Vagina (tissue), 2 donors: ENCODE data around the gene CDON.

Experiments used
- POLR2AphosphoS5 ChIP-seq, 2 donors: sonication (generic); formaldehyde crosslinking; IDR thresholded peaks; one replicate each; pipeline ENCODE4 v1.9.0; 2017; ENCODE audit warnings: antibody characterized with exemption in 2 of 2, mild to moderate bottlenecking in 2 of 2, low read depth in 1 of 2; ENCODE audit not compliant: insufficient read depth in 1 of 2
- TF ChIP-seq, protein P1 (sequence below), 3 experiments: fragments of 450-650 bp in 2 of 3; fragments of 200-600 bp in 1 of 3; sonication (generic) in 1 of 3; IDR thresholded peaks; one replicate each; pipeline ENCODE4 v1.5.1; 2017 to 2019; ENCODE audit warnings: antibody characterized with exemption in 3 of 3, mild to moderate bottlenecking in 2 of 3, moderate library complexity in 2 of 3

DNA sequence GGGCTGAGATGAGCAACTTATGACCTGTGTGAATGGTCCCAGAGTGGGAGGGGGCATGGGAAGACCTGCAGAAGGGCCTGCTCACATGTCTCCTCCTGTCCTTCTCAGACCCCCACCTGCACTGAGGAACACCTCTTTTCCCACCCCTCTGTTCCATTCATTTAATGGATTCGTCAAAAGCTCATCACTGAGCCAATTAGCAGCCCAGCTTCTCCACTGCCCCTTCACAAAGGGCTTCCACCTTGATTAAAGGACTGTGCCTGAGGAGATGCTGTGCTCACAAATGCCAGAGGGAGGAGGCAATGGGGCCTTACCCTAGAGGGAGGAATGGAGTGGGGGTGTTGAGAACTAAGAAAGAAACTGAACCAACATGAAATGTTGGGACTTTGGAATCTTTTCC is 14.0 kb upstream of the CDON start:
- TF ChIP-seq POLR2AphosphoS5 (IDR thresholded peaks at IDR 0.05; ENCODE audit: insufficient read depth in 1 of 2, low read depth in 1 of 2), result no peak
- TF ChIP-seq, protein P1, sequence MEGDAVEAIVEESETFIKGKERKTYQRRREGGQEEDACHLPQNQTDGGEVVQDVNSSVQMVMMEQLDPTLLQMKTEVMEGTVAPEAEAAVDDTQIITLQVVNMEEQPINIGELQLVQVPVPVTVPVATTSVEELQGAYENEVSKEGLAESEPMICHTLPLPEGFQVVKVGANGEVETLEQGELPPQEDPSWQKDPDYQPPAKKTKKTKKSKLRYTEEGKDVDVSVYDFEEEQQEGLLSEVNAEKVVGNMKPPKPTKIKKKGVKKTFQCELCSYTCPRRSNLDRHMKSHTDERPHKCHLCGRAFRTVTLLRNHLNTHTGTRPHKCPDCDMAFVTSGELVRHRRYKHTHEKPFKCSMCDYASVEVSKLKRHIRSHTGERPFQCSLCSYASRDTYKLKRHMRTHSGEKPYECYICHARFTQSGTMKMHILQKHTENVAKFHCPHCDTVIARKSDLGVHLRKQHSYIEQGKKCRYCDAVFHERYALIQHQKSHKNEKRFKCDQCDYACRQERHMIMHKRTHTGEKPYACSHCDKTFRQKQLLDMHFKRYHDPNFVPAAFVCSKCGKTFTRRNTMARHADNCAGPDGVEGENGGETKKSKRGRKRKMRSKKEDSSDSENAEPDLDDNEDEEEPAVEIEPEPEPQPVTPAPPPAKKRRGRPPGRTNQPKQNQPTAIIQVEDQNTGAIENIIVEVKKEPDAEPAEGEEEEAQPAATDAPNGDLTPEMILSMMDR (IDR thresholded peaks at IDR 0.05), result no peak
